GM12878 (cell line): Measurements from ENCODE around the gene RAPGEF1. TPM values are rescaled to one million over a fixed set of nuclear protein-coding genes. Genes with fewer than 3 reads are reported as not detected.

Source experiments
- ATAC-seq: fragments of 200-7000 bp; cut with Tn5 transposase; 3 replicates; pipeline ENCODE4 v1.9.1; 2020; ENCODE audit warnings: mild to moderate bottlenecking, moderate library complexity
- BruUV-seq: library from RNA; stranded (reverse); fragments of 400-500 nt; replicated peaks from 2 replicates; lab custom pipeline; 2021; lab: Mats Ljungman, UMichigan
- CTCF ChIA-PET: fragments of 300-600 bp; sonication (Branson Sonifier 250); formaldehyde crosslinking; extraction: SDS; loops from one replicate; lab custom pipeline; 2021; ENCODE audit warnings: inconsistent platforms; lab: Yijun Ruan, JAX
- POLR2A ChIA-PET: fragments of 350-600 bp; formaldehyde crosslinking; extraction: SDS; loops from one replicate; lab custom pipeline; 2021; ENCODE audit warnings: inconsistent platforms; lab: Charles Lee
- RAD21 ChIA-PET: fragments of 300-600 bp; sonication (Branson Sonifier 250); formaldehyde crosslinking; loops from one replicate; lab custom pipeline; 2023; ENCODE audit warnings: antibody characterized with exemption; ENCODE audit not compliant: unreplicated experiment; lab: Charles Lee
- SMC1A ChIA-PET: fragments of 300-600 bp; sonication (Branson Sonifier 250); formaldehyde crosslinking; loops from one replicate; lab custom pipeline; 2023; ENCODE audit not compliant: unreplicated experiment, uncharacterized antibody; lab: Charles Lee
- DNase-seq: peaks from one replicate; pipeline ENCODE4 v3.0.0-alpha.2; 2011; ENCODE audit warnings: low read depth, low spot score
- FAIRE-seq: peaks from 3 replicates; lab custom pipeline; 2011; peaks lifted over from hg19 to GRCh38; lab: Jason Lieb, UNC
- H2AFZ ChIP-seq: 2 replicates; pipeline ENCODE4 v1.6.0; 2011; ENCODE audit warnings: low read depth, low read length, control low read depth; ENCODE audit not compliant: control insufficient read depth
- H3K27ac ChIP-seq: 2 replicates; pipeline ENCODE4 v1.5.1; 2011; ENCODE audit warnings: control low read depth; ENCODE audit not compliant: control insufficient read depth, insufficient read depth
- H3K27me3 ChIP-seq, 2 experiments: replicated peaks in 1 of 2; 2 replicates each; pipeline versions ENCODE4 v1.6.0 to v1.6.1; 2011; ENCODE audit warnings: low read length in 1 of 2; ENCODE audit not compliant: control insufficient read depth in 2 of 2, insufficient read depth in 2 of 2
- H3K36me3 ChIP-seq, 2 experiments: 2 replicates each; pipeline ENCODE4 v1.5.1; 2011; ENCODE audit warnings: low read length in 1 of 2; ENCODE audit not compliant: control insufficient read depth in 2 of 2, insufficient read depth in 2 of 2
- H3K4me1 ChIP-seq: 2 replicates; pipeline ENCODE4 v1.6.1; 2011; ENCODE audit warnings: mild to moderate bottlenecking, low read length, moderate library complexity, mixed read lengths; ENCODE audit not compliant: control insufficient read depth, insufficient read depth
- H3K4me2 ChIP-seq: 2 replicates; pipeline ENCODE4 v1.6.0; 2011; ENCODE audit warnings: control low read depth; ENCODE audit not compliant: control insufficient read depth, insufficient read depth
- H3K4me3 ChIP-seq: fragments of 200-600 bp; sonication (generic); 2 replicates; pipeline ENCODE4 v1.5.1; 2016
- H3K79me2 ChIP-seq: 2 replicates; pipeline ENCODE4 v1.6.0; 2011; ENCODE audit warnings: low read length; ENCODE audit not compliant: control insufficient read depth, insufficient read depth
- H3K9ac ChIP-seq: 2 replicates; pipeline ENCODE4 v1.8.0; 2011; ENCODE audit warnings: low read length, control low read depth, mixed read lengths; ENCODE audit not compliant: control insufficient read depth, insufficient read depth
- H3K9me3 ChIP-seq: replicated peaks from 3 replicates; pipeline ENCODE4 v1.5.1; 2011; ENCODE audit warnings: mild to moderate bottlenecking, low read length; ENCODE audit not compliant: control insufficient read depth, insufficient read depth
- H4K20me1 ChIP-seq: 2 replicates; pipeline ENCODE4 v1.6.0; 2011; ENCODE audit not compliant: control insufficient read depth, insufficient read depth
- CHD2 ChIP-seq: IDR thresholded peaks from 2 replicates; pipeline ENCODE4 v1.6.1; 2011; ENCODE audit warnings: low read depth, low read length, improper control_type of control experiment, borderline replicate concordance
- NR2C1 ChIP-seq: fragments of 450-650 bp; IDR thresholded peaks from 2 replicates; pipeline ENCODE4 v1.6.1; 2017; ENCODE audit warnings: antibody characterized with exemption, mild to moderate bottlenecking, moderate library complexity
- ZNF687 ChIP-seq: fragments of 450-650 bp; IDR thresholded peaks from 2 replicates; pipeline ENCODE4 v1.6.1; 2017; ENCODE audit warnings: mild to moderate bottlenecking, moderate library complexity
- WGBS: methylation state at CpG from one replicate; pipeline ENCODE4 v1.1.6; 2016; ENCODE audit warnings: low lambda C conversion rate; ENCODE audit not compliant: insufficient replicate concordance, insufficient coverage; ENCODE audit errors: missing lambda C conversion rate; 5-methylcytosine and 5-hydroxymethylcytosine counted together
- in situ Hi-C: fragments of 300-500 bp; cut with MboI; formaldehyde crosslinking; loops from 9 replicates; pipeline ENCODE4 v1.14.3; 2018; ENCODE audit warnings: mixed read lengths
- intact Hi-C: fragments of 100-400 bp; cut with micrococcal nuclease; formaldehyde crosslinking; loops from one replicate; pipeline ENCODE4 v1.14.2; 2022; ENCODE audit not compliant: unreplicated experiment
- polyA plus RNA-seq, 11 experiments: library from polyadenylated mRNA; depleted of rRNA in 4 of 11; unstranded in 6 of 11; stranded (reverse) in 5 of 11; fragments of >200 nt; fragmentation: Nextera tagmentation in 4 of 11; fragmentation: Illumina TruSeq in 1 of 11; extraction: Ambion mirVana in 4 of 11; extraction: Trizol in 1 of 11; gene quantifications; 1 replicate in 1 of 11; 2 replicates in 10 of 11; pipeline versions ENCODE4 v1.2.1 to v1.2.3, GENCODE V29; 2011 to 2016; ENCODE audit warnings: inconsistent platforms in 2 of 11, missing spikeins in 2 of 11, low read depth in 1 of 11
- total RNA-seq, 4 experiments: library from RNA; depleted of rRNA in 3 of 4; stranded (reverse); fragments of >200 nt in 3 of 4; fragmentation: Illumina TruSeq in 1 of 4; extraction: Trizol in 1 of 4; gene quantifications; 2 replicates each; pipeline versions ENCODE4 v1.2.1 to v1.2.3, GENCODE V29; 2013 to 2021
- TF ChIP-seq, protein P1 (sequence below): fragments of 450-650 bp; IDR thresholded peaks from 2 replicates; pipeline ENCODE4 v1.6.1; 2017; ENCODE audit warnings: mild to moderate bottlenecking, moderate library complexity

The RAPGEF1 gene
- total and polyA plus RNA-seq, 10 of the 15 experiments (the other 5 are each of a cell fraction or from before 2014, with no cell fraction given): 0.42 to 113 (median 45.9) TPM

DNA sequence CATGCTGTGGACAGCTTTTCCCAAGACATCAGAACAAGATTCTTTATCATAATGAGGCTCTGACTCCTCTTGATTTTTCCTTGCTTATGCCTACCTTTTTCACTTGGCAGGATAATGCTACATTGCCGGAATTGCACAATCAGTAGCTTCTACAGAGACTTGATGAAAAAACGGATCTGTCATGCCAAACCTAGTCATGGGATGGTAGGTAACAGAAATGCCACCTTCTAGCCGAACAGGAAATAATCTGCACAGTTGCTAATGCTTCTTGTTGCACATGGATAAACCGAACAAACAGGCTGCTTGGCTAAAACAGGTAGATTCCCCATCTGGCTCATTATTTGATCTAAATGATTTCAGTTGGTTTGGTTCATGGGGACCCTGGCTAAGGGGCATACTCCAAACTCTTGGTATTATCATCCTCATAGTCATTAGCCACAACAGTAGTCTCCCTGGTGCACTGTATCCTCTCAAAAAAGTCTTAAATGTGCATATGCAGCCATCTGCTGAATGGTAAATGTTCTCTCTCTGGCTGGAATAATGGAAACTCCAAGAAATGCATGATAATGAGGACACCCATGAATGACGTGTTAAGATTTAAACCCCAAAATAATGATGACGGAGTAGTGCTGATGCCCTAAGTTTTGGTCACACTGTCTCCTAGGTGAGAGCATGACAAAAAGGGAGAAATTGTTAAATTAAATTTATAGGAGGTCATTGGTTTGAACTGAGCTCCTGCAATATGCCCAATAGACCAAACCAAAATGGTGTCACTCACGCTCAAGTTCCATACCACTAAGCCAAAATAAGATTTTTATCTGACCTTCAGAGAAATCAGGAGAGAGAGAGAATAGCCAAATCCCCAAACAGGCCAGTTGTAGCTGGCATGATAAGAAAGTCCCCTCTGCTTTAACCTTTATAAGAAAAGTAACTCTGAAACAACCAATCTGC is 47.0 kb downstream of the RAPGEF1 start:
- ATAC-seq (no peak), DNase-seq (no peak), FAIRE-seq (no peak)
- WGBS: 81% methylated on average over 7 of the region's 7 CpGs
- H3K9me3 ChIP-seq: no peaks in the 10 kb centered on the region
- H3K9ac ChIP-seq: no peak overlapping the region
- BruUV-seq: no TSS peak
- SMC1A ChIA-PET: interaction anchor here (0.8 to 10.7 kb wide), 10 partner anchors 12 to 101 kb away, joined by 3 to 122 read pairs (median 6); no protein-coding TSS in a partner anchor
- in situ Hi-C loops: no loop called here
- H3K36me3 ChIP-seq: peaks cover 5 to 10% of the 10 kb centered on the region in 2 experiments
- no peaks in the 10 kb centered on the region for H3K27me3 ChIP-seq
- POLR2A ChIA-PET: interaction anchor here (1.1 to 6.0 kb wide), 5 partner anchors 11 to 46 kb away, joined by 5 to 39 read pairs (median 5); no protein-coding TSS in a partner anchor
- no peak overlapping the region for H3K27ac ChIP-seq
- no peak overlapping the region for H2AFZ ChIP-seq
- intact Hi-C loops: no loop called here
- peaks cover 32% of the 10 kb centered on the region for H3K4me1 ChIP-seq
- CTCF ChIA-PET: interaction anchor here (1.0 to 3.3 kb wide), 6 partner anchors 9 to 71 kb away, joined by 3 to 20 read pairs (median 4); no protein-coding TSS in a partner anchor
- H3K4me3 ChIP-seq: no peak overlapping the region
- no peak for TF ChIP-seq CHD2
- no peak for TF ChIP-seq NR2C1
- TF ChIP-seq, protein P1, sequence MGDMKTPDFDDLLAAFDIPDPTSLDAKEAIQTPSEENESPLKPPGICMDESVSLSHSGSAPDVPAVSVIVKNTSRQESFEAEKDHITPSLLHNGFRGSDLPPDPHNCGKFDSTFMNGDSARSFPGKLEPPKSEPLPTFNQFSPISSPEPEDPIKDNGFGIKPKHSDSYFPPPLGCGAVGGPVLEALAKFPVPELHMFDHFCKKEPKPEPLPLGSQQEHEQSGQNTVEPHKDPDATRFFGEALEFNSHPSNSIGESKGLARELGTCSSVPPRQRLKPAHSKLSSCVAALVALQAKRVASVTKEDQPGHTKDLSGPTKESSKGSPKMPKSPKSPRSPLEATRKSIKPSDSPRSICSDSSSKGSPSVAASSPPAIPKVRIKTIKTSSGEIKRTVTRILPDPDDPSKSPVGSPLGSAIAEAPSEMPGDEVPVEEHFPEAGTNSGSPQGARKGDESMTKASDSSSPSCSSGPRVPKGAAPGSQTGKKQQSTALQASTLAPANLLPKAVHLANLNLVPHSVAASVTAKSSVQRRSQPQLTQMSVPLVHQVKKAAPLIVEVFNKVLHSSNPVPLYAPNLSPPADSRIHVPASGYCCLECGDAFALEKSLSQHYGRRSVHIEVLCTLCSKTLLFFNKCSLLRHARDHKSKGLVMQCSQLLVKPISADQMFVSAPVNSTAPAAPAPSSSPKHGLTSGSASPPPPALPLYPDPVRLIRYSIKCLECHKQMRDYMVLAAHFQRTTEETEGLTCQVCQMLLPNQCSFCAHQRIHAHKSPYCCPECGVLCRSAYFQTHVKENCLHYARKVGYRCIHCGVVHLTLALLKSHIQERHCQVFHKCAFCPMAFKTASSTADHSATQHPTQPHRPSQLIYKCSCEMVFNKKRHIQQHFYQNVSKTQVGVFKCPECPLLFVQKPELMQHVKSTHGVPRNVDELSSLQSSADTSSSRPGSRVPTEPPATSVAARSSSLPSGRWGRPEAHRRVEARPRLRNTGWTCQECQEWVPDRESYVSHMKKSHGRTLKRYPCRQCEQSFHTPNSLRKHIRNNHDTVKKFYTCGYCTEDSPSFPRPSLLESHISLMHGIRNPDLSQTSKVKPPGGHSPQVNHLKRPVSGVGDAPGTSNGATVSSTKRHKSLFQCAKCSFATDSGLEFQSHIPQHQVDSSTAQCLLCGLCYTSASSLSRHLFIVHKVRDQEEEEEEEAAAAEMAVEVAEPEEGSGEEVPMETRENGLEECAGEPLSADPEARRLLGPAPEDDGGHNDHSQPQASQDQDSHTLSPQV: peak; percentile 89; the same call in 1 of the 2 replicates
- peak; percentile 57; the same call in 1 of the 2 replicates for TF ChIP-seq ZNF687
- TF ChIP-seq, all 136 proteins: peak for 2
- Histone ChIP-seq H3K79me2 (peaks cover 96% of the 10 kb centered on the region), H4K20me1 (no peaks in the 10 kb centered on the region; the same call in 1 of the 2 replicates), H3K4me2 (no peak overlapping the region)
- RAD21 ChIA-PET: interaction anchor here (0.9 to 6.0 kb wide), 10 partner anchors 11 to 43 kb away, joined by 3 to 30 read pairs (median 4); no protein-coding TSS in a partner anchor
